Measurements from ENCODE around the gene UBE2L5.
A peak's percentile ranks its signal among the peaks of the same experiment; 100 is the strongest.

Gene UBE2L5

DNA sequence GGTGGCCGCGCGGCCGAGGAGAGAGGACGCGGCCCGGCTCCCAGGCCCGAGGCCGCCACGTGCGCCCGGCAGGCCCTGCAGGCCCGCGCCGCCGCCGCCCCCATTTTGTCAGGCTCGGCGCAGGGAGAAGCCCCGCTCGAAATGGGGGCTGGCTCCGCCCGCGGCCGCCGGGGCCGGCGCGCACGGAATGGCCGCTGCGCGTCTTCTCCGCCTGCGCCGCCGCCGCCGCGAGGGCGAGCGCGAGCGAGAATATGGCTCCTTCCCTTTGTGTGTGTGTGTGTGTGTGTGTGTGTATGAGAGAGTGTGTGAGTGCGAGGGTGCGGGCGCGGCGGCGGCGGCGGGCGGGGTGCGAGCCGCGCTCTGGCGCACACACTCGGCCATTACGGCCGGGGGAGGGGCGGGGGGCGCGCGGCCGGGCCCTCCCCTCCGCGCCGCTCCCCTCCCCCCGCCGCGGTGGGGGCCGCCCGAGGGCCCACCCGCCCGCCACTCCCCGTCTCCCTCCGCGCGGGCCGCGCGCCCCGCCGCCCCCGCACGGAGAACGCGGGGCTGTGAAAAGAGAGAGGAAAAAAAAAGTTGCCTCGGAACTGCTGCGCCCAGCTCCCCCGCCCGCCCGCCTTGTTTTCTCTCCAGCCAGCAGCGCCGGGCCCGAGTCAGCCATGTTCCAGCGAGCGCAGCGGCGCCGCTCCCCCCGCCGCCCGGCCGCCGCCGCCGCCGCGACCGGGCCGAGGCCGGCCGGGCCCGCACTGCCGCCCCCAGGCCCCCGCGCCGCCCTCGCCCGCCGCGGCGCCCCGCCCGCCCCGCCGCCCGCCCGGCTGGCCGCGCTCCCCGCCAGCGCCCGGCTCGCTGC is 42.4 kb downstream of the UBE2L5 start (continued):
- TF ChIP-seq, protein P1, sequence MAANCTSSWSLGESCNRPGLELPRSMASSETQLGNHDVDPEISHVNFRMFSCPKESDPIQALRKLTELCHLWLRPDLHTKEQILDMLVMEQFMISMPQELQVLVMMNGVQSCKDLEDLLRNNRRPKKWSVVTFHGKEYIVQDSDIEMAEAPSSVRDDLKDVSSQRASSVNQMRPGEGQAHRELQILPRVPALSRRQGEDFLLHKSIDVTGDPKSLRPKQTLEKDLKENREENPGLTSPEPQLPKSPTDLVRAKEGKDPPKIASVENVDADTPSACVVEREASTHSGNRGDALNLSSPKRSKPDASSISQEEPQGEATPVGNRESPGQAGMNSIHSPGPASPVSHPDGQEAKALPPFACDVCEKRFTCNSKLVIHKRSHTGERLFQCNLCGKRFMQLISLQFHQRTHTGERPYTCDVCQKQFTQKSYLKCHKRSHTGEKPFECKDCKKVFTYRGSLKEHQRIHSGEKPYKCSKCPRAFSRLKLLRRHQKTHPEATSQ (tag by site-specific recombination; IDR thresholded peaks at IDR 0.05): no peak
- TF ChIP-seq SETDB1 (IDR thresholded peaks at IDR 0.05; ENCODE audit: insufficient read length, low read length) (no peak), PRDM1 (tag by site-specific recombination; IDR thresholded peaks at IDR 0.05) (no peak), SP2 (tag by site-specific recombination; IDR thresholded peaks at IDR 0.05) (no peak), SCRT1 (tag by site-specific recombination; IDR thresholded peaks at IDR 0.05; ENCODE audit: borderline replicate concordance) (no peak), ZNF707 (tag by site-specific recombination; IDR thresholded peaks at IDR 0.05) (no peak), ZNF211 (tag by site-specific recombination; IDR thresholded peaks at IDR 0.05; ENCODE audit: low read depth) (no peak), ZNF843 (tag by site-specific recombination; IDR thresholded peaks at IDR 0.05) (no peak), ZNF221 (tag by site-specific recombination; IDR thresholded peaks at IDR 0.05; ENCODE audit: borderline replicate concordance) (no peak), MYNN (tag by site-specific recombination; IDR thresholded peaks at IDR 0.05; ENCODE audit: borderline replicate concordance) (no peak), ZNF561 (tag by site-specific recombination; IDR thresholded peaks at IDR 0.05; ENCODE audit: borderline replicate concordance) (peak; percentile 89; the same call in 1 of the 2 replicates), ZNF837 (tag by site-specific recombination; IDR thresholded peaks at IDR 0.05) (no peak), ZNF404 (tag by site-specific recombination; IDR thresholded peaks at IDR 0.05) (no peak), ZNF350 (tag by site-specific recombination; IDR thresholded peaks at IDR 0.05) (no peak), ZFP41 (tag by site-specific recombination; IDR thresholded peaks at IDR 0.05; ENCODE audit: borderline replicate concordance) (no peak), ZNF660 (tag by site-specific recombination; IDR thresholded peaks at IDR 0.05) (peak; percentile 48; the same call in 1 of the 2 replicates), EGR2 (tag by site-specific recombination; IDR thresholded peaks at IDR 0.05; ENCODE audit: low read depth) (0 out of 2 replicates have a peak, but pooled peaks have one; percentile 27), ZNF792 (tag by site-specific recombination; IDR thresholded peaks at IDR 0.05) (no peak), ZBTB7A (tag by site-specific recombination; IDR thresholded peaks at IDR 0.05; ENCODE audit: low read depth) (no peak), ZNF157 (tag by site-specific recombination; IDR thresholded peaks at IDR 0.05) (no peak)
- TF ChIP-seq, protein P2, sequence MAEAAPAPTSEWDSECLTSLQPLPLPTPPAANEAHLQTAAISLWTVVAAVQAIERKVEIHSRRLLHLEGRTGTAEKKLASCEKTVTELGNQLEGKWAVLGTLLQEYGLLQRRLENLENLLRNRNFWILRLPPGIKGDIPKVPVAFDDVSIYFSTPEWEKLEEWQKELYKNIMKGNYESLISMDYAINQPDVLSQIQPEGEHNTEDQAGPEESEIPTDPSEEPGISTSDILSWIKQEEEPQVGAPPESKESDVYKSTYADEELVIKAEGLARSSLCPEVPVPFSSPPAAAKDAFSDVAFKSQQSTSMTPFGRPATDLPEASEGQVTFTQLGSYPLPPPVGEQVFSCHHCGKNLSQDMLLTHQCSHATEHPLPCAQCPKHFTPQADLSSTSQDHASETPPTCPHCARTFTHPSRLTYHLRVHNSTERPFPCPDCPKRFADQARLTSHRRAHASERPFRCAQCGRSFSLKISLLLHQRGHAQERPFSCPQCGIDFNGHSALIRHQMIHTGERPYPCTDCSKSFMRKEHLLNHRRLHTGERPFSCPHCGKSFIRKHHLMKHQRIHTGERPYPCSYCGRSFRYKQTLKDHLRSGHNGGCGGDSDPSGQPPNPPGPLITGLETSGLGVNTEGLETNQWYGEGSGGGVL (tag by site-specific recombination; IDR thresholded peaks at IDR 0.05): peak; percentile 86
- TF ChIP-seq, protein P3, sequence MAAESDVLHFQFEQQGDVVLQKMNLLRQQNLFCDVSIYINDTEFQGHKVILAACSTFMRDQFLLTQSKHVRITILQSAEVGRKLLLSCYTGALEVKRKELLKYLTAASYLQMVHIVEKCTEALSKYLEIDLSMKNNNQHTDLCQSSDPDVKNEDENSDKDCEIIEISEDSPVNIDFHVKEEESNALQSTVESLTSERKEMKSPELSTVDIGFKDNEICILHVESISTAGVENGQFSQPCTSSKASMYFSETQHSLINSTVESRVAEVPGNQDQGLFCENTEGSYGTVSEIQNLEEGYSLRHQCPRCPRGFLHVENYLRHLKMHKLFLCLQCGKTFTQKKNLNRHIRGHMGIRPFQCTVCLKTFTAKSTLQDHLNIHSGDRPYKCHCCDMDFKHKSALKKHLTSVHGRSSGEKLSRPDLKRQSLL (tag by site-specific recombination; IDR thresholded peaks at IDR 0.05): no peak
- TF ChIP-seq, protein P4, sequence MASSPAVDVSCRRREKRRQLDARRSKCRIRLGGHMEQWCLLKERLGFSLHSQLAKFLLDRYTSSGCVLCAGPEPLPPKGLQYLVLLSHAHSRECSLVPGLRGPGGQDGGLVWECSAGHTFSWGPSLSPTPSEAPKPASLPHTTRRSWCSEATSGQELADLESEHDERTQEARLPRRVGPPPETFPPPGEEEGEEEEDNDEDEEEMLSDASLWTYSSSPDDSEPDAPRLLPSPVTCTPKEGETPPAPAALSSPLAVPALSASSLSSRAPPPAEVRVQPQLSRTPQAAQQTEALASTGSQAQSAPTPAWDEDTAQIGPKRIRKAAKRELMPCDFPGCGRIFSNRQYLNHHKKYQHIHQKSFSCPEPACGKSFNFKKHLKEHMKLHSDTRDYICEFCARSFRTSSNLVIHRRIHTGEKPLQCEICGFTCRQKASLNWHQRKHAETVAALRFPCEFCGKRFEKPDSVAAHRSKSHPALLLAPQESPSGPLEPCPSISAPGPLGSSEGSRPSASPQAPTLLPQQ (tag by site-specific recombination; IDR thresholded peaks at IDR 0.05): no peak
- TF ChIP-seq, protein P5, sequence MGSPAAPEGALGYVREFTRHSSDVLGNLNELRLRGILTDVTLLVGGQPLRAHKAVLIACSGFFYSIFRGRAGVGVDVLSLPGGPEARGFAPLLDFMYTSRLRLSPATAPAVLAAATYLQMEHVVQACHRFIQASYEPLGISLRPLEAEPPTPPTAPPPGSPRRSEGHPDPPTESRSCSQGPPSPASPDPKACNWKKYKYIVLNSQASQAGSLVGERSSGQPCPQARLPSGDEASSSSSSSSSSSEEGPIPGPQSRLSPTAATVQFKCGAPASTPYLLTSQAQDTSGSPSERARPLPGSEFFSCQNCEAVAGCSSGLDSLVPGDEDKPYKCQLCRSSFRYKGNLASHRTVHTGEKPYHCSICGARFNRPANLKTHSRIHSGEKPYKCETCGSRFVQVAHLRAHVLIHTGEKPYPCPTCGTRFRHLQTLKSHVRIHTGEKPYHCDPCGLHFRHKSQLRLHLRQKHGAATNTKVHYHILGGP (tag by site-specific recombination; IDR thresholded peaks at IDR 0.05): no peak
- TF ChIP-seq, protein P6, sequence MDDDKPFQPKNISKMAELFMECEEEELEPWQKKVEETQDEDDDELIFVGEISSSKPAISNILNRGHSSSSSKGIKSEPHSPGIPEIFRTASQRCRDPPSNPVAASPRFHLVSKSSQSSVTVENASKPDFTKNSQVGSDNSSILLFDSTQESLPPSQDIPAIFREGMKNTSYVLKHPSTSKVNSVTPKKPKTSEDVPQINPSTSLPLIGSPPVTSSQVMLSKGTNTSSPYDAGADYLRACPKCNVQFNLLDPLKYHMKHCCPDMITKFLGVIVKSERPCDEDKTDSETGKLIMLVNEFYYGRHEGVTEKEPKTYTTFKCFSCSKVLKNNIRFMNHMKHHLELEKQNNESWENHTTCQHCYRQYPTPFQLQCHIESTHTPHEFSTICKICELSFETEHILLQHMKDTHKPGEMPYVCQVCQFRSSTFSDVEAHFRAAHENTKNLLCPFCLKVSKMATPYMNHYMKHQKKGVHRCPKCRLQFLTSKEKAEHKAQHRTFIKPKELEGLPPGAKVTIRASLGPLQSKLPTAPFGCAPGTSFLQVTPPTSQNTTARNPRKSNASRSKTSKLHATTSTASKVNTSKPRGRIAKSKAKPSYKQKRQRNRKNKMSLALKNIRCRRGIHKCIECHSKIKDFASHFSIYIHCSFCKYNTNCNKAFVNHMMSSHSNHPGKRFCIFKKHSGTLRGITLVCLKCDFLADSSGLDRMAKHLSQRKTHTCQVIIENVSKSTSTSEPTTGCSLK (tag by site-specific recombination; IDR thresholded peaks at IDR 0.05): no peak
- TF ChIP-seq, protein P7, sequence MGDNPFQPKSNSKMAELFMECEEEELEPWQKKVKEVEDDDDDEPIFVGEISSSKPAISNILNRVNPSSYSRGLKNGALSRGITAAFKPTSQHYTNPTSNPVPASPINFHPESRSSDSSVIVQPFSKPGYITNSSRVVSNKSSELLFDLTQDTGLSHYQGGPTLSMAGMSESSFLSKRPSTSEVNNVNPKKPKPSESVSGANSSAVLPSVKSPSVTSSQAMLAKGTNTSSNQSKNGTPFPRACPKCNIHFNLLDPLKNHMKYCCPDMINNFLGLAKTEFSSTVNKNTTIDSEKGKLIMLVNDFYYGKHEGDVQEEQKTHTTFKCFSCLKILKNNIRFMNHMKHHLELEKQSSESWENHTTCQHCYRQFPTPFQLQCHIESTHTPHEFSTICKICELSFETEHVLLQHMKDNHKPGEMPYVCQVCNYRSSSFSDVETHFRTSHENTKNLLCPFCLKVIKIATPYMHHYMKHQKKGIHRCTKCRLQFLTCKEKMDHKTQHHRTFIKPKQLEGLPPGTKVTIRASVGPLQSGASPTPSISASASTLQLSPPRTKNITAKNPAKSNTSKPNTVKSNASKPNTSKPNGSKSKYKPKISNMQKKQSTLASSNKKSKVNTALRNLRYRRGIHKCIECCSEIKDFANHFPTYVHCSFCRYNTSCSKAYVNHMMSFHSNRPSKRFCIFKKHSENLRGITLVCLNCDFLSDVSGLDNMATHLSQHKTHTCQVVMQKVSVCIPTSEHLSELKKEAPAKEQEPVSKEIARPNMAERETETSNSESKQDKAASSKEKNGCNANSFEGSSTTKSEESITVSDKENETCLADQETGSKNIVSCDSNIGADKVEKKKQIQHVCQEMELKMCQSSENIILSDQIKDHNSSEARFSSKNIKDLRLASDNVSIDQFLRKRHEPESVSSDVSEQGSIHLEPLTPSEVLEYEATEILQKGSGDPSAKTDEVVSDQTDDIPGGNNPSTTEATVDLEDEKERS (tag by site-specific recombination; IDR thresholded peaks at IDR 0.05): no peak
